KMS-11 (cell line): ENCODE measurements around the gene GOLGA8S.
"Not testable (repeated sequence)": the region's sequence is repeated elsewhere in the genome, so short reads cannot be mapped to it uniquely, and the experiment has no call there.

Experiments used
- H2AFZ ChIP-seq: fragments of 200-600 bp; sonication (generic); 2 replicates; pipeline ENCODE4 v1.6.1; 2016; ENCODE audit warnings: antibody characterized with exemption, mixed run types, low read depth
- H3K27ac ChIP-seq: fragments of 200-600 bp; sonication (generic); 2 replicates; pipeline ENCODE4 v1.6.1; 2016; ENCODE audit warnings: mild to moderate bottlenecking, mixed run types
- H3K27me3 ChIP-seq: fragments of 200-600 bp; sonication (generic); 2 replicates; pipeline ENCODE4 v1.6.1; 2017; ENCODE audit warnings: mild to moderate bottlenecking, low read depth, mixed run types, moderate library complexity; ENCODE audit not compliant: insufficient read depth
- H3K36me3 ChIP-seq: fragments of 200-600 bp; sonication (generic); 2 replicates; pipeline ENCODE4 v1.6.1; 2017; ENCODE audit warnings: mild to moderate bottlenecking, mixed run types; ENCODE audit not compliant: insufficient read depth
- H3K4me1 ChIP-seq: fragments of 200-600 bp; sonication (generic); 2 replicates; pipeline ENCODE4 v1.6.1; 2016; ENCODE audit warnings: mild to moderate bottlenecking, low read depth, mixed run types; ENCODE audit not compliant: poor library complexity, severe bottlenecking
- H3K4me2 ChIP-seq: fragments of 200-600 bp; sonication (generic); 2 replicates; pipeline ENCODE4 v1.7.0; 2016; ENCODE audit warnings: mild to moderate bottlenecking, mixed run types
- H3K4me3 ChIP-seq: fragments of 200-600 bp; sonication (generic); IDR thresholded peaks from 2 replicates; pipeline ENCODE4 v1.6.1; 2017; ENCODE audit warnings: low read depth, low read length, mixed read lengths; ENCODE audit not compliant: insufficient read depth
- H3K79me2 ChIP-seq: fragments of 200-600 bp; sonication (generic); 2 replicates; pipeline ENCODE4 v1.6.1; 2016; ENCODE audit warnings: low read depth, mixed run types; ENCODE audit not compliant: insufficient read depth
- H3K9ac ChIP-seq: fragments of 200-600 bp; sonication (generic); 2 replicates; pipeline ENCODE4 v1.6.1; 2016; ENCODE audit warnings: mild to moderate bottlenecking, mixed run types
- H4K20me1 ChIP-seq: fragments of 200-600 bp; sonication (generic); 2 replicates; pipeline ENCODE4 v1.6.1; 2016; ENCODE audit warnings: mild to moderate bottlenecking, mixed run types; ENCODE audit not compliant: insufficient read depth
- TF ChIP-seq, protein P1 (sequence below): fragments of 200-600 bp; sonication (generic); conservative IDR thresholded peaks from 2 replicates; pipeline ENCODE4 v1.6.1; 2017; ENCODE audit warnings: low read depth, mild to moderate bottlenecking, antibody characterized with exemption, low read length, moderate library complexity, mixed read lengths

GOLGA8S gene

DNA sequence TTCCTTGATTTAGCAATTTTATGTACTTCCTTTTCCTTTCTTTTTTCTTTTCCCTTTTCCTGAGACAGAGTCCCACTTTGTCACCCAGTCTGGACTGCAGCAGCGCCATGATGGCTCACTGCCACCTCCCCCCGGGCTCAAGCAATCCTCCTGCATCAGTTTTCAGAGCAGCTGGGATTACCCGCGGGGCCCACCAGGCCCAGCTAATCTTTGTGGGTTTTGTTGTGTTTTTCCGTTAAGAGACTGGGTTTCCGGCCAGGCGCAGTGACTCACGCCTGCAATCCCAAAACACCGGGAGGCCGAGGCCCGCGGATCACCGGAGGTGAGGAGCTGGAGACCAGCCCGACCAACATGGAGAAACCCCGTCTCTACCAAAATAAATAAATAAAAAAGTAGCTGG lies 17.7 kb downstream of the GOLGA8S start:
- Histone ChIP-seq H3K36me3 (no peaks in the 10 kb centered on the region), H3K4me3 (no peak overlapping the region), H2AFZ (peak overlapping the region; percentile 21; the same call in 1 of the 2 replicates), H3K79me2 (no peaks in the 10 kb centered on the region), H4K20me1 (no peaks in the 10 kb centered on the region), H3K4me1 (peaks cover 39% of the 10 kb centered on the region), H3K4me2 (peak overlapping the region; percentile 53; the same call in 1 of the 2 replicates), H3K27me3 (no peaks in the 10 kb centered on the region), H3K9ac (no peak overlapping the region), H3K27ac (peak overlapping the region; percentile 46)
- TF ChIP-seq, protein P1, sequence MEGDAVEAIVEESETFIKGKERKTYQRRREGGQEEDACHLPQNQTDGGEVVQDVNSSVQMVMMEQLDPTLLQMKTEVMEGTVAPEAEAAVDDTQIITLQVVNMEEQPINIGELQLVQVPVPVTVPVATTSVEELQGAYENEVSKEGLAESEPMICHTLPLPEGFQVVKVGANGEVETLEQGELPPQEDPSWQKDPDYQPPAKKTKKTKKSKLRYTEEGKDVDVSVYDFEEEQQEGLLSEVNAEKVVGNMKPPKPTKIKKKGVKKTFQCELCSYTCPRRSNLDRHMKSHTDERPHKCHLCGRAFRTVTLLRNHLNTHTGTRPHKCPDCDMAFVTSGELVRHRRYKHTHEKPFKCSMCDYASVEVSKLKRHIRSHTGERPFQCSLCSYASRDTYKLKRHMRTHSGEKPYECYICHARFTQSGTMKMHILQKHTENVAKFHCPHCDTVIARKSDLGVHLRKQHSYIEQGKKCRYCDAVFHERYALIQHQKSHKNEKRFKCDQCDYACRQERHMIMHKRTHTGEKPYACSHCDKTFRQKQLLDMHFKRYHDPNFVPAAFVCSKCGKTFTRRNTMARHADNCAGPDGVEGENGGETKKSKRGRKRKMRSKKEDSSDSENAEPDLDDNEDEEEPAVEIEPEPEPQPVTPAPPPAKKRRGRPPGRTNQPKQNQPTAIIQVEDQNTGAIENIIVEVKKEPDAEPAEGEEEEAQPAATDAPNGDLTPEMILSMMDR, result no peak

DNA sequence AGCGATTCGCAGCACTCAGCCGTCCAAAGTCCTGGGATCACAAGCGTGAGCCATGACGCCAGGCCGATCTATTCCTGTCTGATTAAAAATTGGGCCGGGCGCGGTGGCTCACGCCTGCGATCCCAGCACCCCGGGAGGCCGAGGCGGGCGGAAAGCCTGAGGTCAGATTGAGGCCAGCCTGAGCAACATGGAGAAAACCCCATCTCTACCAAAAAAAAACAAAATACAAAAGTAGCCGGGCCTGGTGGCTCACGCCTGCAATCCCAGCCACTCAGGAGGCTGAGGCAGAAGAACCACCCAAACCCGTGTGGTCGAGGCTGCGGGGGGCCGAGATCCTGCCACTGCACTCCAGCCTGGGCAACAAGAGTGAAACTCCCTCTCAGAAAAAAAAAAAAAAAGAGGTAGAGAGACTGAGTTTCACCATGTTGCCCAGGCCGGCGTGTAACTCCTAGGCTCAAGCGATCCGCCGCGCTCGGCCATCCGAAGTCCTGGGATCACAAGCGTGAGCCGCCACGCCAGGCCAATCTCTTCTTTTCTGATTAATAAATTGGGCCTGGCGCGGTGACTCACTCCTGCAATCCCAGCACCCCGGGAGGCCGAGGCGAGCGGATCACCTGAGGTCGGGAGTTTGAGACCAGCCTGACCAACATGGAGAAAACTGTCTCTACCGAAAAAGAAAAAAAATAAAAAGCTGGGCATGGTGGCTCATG lies 18.5 kb downstream of the GOLGA8S start:
- H2AFZ ChIP-seq, H3K4me3 ChIP-seq, H4K20me1 ChIP-seq, H3K79me2 ChIP-seq, H3K27me3 ChIP-seq, H3K27ac ChIP-seq, H3K36me3 ChIP-seq, H3K9ac ChIP-seq, H3K4me2 ChIP-seq: not testable (repeated sequence)
- peaks cover 34% of the 10 kb centered on the region for H3K4me1 ChIP-seq

DNA sequence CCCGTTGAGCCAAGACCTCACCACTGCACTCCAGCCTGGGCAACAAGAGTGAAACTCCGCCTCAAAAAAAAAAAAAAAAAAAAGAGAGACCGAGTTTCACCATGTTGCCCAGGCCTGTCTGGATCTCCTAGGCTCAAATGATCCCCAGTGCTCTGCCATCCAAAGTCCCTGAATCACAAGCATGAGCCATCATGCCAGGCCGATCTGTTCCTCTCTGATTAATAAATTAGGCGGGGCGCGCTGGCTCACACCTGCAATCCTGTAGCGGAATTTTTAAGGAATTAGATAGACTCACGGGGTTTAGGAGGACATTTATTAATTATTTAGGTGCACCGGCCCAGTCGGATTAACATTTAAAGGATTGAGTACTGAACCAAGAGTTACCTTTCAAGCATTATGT lies 19.7 kb downstream of the GOLGA8S start:
- H3K4me3 ChIP-seq, H3K4me2 ChIP-seq, H3K27me3 ChIP-seq, H3K79me2 ChIP-seq, H4K20me1 ChIP-seq, H2AFZ ChIP-seq, H3K9ac ChIP-seq, H3K27ac ChIP-seq, H3K36me3 ChIP-seq: not testable (repeated sequence)
- H3K4me1 ChIP-seq, result peaks cover 32% of the 10 kb centered on the region

DNA sequence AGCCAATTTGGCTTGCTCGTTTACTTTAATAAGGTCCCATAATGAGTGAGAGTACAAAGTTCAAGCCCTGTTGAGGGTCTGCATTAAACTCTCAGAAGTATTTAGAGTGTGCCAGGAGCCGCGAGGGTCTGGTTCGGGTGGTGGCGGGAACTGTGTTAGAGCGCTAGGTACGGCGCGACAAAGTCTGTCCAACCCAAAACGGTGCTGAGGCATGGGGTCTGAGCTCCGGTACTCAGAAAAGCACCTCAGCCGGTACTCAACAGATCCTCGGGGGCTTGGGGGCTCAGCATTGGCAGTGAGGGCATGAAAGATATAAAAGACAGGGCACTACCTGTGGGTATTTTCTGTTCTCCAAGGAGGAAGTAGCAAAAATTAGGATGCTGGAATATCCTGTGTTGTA lies 24.4 kb downstream of the GOLGA8S start:
- H3K27me3 ChIP-seq, H3K9ac ChIP-seq, H3K79me2 ChIP-seq, H4K20me1 ChIP-seq, H3K4me3 ChIP-seq, H3K27ac ChIP-seq, H2AFZ ChIP-seq, H3K36me3 ChIP-seq, H3K4me2 ChIP-seq: not testable (repeated sequence)
- peaks cover 27% of the 10 kb centered on the region for H3K4me1 ChIP-seq

DNA sequence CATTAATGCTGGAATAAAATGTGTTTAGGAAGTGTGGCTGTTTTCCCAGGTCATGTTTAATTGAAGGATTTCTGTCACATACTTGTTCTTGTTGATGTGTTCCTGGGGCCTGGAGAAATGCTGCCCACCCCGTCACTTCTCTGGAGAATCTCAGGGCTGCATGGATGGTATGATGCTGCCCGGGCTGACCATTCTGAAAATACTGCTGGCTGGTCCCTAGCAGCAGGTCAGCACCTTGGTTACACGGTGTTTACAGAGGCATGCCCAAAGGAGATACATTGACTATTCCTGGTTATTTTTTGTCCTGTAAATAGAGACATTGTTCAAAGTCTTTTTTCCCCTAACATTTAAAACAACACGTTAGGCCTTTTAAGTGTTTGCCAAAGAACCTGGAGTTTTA lies 26.2 kb downstream of the GOLGA8S start:
- H3K4me1 ChIP-seq, result peaks cover 40% of the 10 kb centered on the region
- peak overlapping the region; percentile 64 for H3K27ac ChIP-seq
- not testable (repeated sequence) for H3K27me3 ChIP-seq, H3K79me2 ChIP-seq, H3K36me3 ChIP-seq, H4K20me1 ChIP-seq, H3K4me3 ChIP-seq
- peak overlapping the region; percentile 67 for H3K4me2 ChIP-seq
- H2AFZ ChIP-seq, result peak overlapping the region; percentile 25
- peak overlapping the region; percentile 22; the same call in 1 of the 2 replicates for H3K9ac ChIP-seq

DNA sequence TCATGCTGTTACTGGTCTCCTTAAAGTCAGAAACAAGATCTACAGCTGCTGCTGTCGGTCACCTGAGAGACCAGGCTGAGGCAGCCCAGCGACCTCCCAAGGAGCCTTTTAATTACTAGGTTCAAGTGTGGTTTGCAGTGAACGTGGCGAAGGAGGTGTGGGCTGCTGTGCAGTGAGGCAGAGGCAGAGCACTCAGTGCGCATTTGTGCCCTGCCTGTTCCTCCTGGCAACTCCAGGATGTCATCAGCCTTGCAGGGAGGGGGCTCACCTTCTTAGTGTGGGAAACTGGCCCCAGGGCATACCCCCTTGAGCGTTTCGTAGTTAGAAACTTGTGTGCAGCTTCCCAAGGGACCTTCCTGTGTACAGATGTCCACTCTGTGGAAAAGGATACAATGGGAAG lies 26.6 kb downstream of the GOLGA8S start:
- not testable (repeated sequence) for H3K27me3 ChIP-seq, H3K4me3 ChIP-seq, H4K20me1 ChIP-seq, H3K36me3 ChIP-seq, H3K79me2 ChIP-seq
- H2AFZ ChIP-seq, result peak overlapping the region; percentile 25
- H3K9ac ChIP-seq, result peak overlapping the region; percentile 22; the same call in 1 of the 2 replicates
- peaks cover 40% of the 10 kb centered on the region for H3K4me1 ChIP-seq
- H3K4me2 ChIP-seq, result peak overlapping the region; percentile 67
- peak overlapping the region; percentile 64 for H3K27ac ChIP-seq

DNA sequence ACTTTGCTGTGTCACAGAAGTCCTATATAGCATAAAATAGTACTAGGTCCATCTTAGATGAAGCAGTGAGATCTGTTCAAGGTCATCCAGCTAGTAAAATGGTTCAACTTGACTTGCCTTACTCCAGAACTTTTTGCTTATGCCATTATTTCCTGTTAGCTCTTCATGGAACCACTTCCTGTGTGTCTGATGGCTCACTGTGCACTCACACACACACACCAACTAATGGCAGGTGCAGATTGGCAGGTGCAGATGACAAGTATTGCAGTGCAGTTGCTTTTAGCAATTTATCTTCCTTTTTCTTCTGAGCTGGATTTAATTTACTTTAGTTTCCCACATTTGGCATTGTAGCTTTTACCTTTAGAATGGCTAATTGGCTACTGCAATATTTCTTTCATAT lies 29.8 kb downstream of the GOLGA8S start:
- H3K4me2 ChIP-seq, result 0 out of 2 replicates have a peak overlapping the region, but pooled peaks have one; percentile 13
- no peak overlapping the region for H3K4me3 ChIP-seq
- H3K27me3 ChIP-seq, result no peaks in the 10 kb centered on the region
- peak overlapping the region; percentile 6; the same call in 1 of the 2 replicates for H2AFZ ChIP-seq
- H3K36me3 ChIP-seq, result no peaks in the 10 kb centered on the region
- no peak overlapping the region for H3K9ac ChIP-seq
- H3K27ac ChIP-seq, result no peak overlapping the region
- TF ChIP-seq, protein P1, result no peak
- no peaks in the 10 kb centered on the region for H3K79me2 ChIP-seq
- no peaks in the 10 kb centered on the region for H4K20me1 ChIP-seq
- H3K4me1 ChIP-seq, result peaks cover 40% of the 10 kb centered on the region
